ENCODE data around the gene PEDS1.
"Not testable (repeated sequence)": the region's sequence is repeated elsewhere in the genome, so short reads cannot be mapped to it uniquely, and the experiment has no call there.

The PEDS1 gene

DNA sequence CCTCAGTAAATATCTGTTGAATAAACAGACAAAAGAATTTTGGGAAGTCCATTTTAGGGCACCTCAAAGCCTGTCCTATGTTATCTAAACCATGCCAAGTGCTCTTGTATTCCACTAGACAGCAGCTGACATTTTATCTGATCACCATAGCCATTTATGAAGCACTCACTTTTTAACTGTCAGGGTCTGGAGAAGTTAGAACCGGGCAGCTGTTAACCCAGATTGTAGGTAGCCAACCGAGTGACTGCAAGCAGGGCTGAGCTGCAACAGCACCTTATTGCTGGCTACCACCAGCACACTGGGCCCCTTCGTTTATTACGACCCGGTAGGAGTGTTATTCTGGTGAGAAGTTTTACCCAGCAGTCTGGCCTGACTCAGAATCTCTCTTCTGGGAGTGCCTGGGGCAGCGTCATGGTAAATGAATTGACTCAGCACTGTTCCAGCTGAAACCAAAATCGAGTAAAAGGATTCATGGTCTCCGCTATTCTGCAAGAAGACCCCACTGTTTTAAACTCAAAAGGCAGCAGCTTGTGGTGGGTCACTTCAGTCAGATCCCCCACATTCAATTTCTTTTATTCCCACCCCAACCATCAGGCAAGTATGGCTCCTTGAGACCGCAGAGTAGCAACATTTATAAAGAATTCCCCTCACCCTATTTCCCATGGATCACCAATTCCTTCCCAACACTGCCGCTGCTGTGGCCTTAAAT is 42.2 kb downstream of the PEDS1 start:
- DNase-seq: peak; percentile 87

DNA sequence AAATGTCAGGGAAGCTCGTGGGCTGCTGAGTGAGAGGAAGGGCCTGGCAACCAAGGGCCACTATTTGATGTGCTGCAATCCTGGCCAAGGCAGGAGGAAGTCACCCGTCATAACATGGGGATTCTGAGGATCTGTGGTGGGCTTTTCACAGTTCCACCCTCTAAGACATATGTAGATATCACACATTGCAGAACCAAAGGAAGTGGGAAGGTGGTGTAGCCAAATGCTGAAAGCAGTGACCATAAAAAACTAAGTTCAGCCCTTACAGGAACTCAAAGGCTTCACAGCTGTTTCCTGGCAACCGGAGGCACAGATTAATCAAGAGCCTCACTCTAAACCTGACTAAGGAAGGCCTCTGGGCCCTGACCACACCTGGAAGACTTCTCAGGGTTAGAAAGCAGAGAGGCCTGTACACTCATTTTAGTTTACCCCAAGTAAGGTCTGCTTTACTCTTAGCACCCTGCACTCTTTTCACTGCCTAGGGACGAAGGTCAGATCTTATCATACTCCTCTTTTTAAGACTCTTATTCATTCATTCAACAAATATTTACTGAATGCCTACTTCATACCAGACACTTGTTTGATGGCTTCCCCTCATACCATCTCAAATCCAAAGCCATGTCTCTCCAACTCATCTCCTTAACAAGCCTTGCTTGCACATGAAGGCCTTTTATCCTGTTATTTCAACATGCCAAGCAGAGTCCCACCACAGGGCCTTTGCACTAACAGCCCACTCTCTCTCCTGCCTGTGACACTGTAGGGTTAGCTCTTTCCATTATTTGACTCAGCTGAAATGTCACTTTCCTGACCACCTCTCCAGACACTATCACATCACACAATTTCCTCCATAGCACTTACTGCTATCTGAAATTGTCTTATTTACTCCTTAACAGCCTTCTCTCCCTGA is 43.1 kb downstream of the PEDS1 start:
- DNase-seq: peak; percentile 94

GRCh38 chr20:50108556-50109235 is 44.8 kb downstream of the PEDS1 start:
- DNase-seq: no peak

- no peak for DNase-seq
These were observed 45.7 kb downstream of the PEDS1 start for GRCh38 chr20:50107796-50108331.

DNA sequence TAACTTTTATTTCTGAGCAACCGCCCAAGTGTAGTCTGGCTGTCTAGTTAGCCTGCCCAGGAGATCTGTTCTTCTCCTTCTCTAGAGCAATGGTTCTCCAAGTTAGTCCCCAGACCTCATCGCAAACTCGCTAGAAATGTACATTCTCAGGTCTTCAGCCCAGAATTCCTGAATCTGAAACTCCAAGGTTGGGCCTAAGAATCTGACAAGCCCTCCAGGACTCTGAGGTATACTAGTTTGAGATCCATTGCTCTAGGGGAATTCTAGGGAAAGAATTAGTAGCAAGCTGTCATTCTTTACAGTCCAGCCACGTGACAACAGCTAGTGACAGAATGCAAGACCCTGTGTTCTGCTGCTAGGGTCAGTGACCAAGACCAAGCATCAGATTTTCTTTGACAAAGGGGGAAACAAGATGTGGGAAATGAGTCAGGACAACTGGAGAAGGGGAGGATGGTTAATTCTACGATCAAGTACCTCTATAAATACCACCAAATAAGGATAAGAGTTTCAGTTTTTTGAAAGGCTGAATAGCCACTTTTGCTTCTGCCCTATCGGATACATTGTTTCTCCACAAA is 46.4 kb downstream of the PEDS1 start:
- no peak for DNase-seq

- DNase-seq: not testable (repeated sequence)
These were observed 46.9 kb downstream of the PEDS1 start for GRCh38 chr20:50106669-50107068.
